Muscle layer of duodenum (tissue), 2 donors: ENCODE data around the gene RAB31.
"Not testable (repeated sequence)": the region's sequence is repeated elsewhere in the genome, so short reads cannot be mapped to it uniquely, and the experiment has no call there.

Source experiments
- H3K27ac ChIP-seq: one replicate; pipeline ENCODE4 v1.7.0; 2013; ENCODE audit warnings: mild to moderate bottlenecking, low read length
- H3K27me3 ChIP-seq: one replicate; pipeline ENCODE4 v1.7.0; 2013; ENCODE audit warnings: low read depth, mild to moderate bottlenecking, control low read depth, low read length
- H3K36me3 ChIP-seq, 2 donors: one replicate each; pipeline ENCODE4 v1.7.0; 2013; ENCODE audit warnings: low read length in 2 of 2, control low read depth in 1 of 2, mild to moderate bottlenecking in 1 of 2; ENCODE audit not compliant: insufficient read depth in 2 of 2, control insufficient read depth in 1 of 2
- H3K4me1 ChIP-seq, 2 donors: one replicate each; pipeline ENCODE4 v1.7.0; 2013; ENCODE audit warnings: low read length in 2 of 2, mild to moderate bottlenecking in 2 of 2, control low read depth in 1 of 2, moderate library complexity in 1 of 2; ENCODE audit not compliant: insufficient read depth in 2 of 2, control insufficient read depth in 1 of 2
- H3K4me3 ChIP-seq, 2 donors: one replicate each; pipeline ENCODE4 v1.7.0; 2013; ENCODE audit warnings: low read length in 2 of 2, low read depth in 1 of 2, mild to moderate bottlenecking in 1 of 2
- H3K9me3 ChIP-seq, 2 donors: one replicate each; pipeline ENCODE4 v1.7.0; 2013; ENCODE audit warnings: low read length in 2 of 2, control low read depth in 1 of 2, mild to moderate bottlenecking in 1 of 2; ENCODE audit not compliant: control insufficient read depth in 1 of 2
- donor health status: healthy.

RAB31 gene

DNA sequence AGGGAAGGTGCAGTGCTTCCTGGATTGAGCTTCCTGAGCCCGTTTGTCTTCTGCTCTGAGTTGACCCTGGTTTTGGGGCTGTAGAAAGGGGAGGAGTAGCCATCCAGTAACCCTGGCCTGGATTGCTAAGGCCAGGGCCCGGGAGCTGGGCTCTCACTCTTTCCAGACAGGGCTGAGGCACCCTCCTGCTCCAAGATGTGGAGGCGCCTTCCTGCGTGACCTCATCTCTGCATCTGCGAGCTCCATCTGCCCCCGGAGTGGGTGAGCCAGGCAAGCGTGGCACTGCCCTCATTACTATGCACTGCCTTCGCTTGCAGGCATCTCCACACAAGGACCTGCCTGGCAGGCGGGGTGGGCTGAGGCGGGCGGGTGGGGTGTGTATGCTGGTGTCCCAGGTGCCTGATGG, 58.0 kb downstream of the RAB31 start:
- H3K36me3 ChIP-seq, result no peaks in the 10 kb centered on the region
- no peak overlapping the region for H3K4me3 ChIP-seq
- no peak overlapping the region for H3K27ac ChIP-seq
- peaks cover 0 to 2% of the 10 kb centered on the region in 2 donors for H3K9me3 ChIP-seq
- H3K27me3 ChIP-seq, result no peaks in the 10 kb centered on the region
- no peaks in the 10 kb centered on the region for H3K4me1 ChIP-seq

DNA sequence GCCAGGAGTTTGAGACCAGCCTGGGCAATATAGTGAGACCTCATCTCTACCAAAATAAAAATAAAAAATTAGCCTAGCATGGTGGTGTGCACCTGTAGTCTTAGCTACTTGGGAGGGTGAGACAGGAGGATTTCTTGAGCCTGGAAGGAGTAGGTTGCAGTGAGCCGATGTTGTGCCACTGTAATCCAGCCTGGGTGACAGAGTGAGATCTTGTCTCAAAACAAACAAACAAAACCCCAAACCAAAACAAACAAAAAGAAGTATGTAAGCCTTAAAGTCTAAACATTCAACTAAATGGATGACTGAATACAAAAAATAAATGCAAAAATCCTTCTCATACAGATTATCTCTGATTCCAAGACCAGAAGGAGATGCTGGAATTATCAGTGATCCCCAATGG, 58.6 kb downstream of the RAB31 start:
- no peaks in the 10 kb centered on the region for H3K36me3 ChIP-seq
- H3K4me1 ChIP-seq, result peaks cover 0 to 2% of the 10 kb centered on the region in 2 donors
- no peak overlapping the region for H3K4me3 ChIP-seq
- H3K27ac ChIP-seq, result no peak overlapping the region
- no peaks in the 10 kb centered on the region for H3K27me3 ChIP-seq
- peaks cover 0 to 2% of the 10 kb centered on the region in 2 donors for H3K9me3 ChIP-seq

DNA sequence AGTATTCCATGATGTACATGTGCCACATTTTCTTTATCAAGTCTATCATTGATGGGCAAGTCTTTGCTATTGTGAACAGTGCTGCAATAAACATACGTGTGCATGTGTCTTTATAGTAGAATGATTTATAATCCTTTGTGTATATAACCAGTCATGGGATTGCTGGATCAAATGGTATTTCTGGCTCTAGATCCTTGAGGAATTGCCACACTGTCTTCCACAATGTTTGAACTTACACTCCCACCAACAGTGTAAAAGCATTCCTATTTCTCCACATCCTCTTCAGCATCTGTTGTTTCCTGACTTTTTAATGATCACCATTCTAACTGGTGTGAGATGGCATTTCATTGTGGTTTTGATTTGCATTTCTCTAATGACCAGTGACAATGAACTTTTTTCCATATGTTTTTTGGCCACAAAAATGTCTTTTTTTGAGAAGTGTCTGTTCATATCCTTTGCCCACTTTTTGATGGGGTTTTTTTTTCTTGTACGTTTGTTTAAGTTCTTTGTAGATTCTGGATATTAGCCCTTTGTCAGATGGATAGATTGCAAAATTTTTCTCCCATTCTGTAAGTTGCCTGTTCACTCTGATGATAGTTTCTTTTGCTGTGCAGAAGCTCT, 60.1 kb downstream of the RAB31 start:
- not testable (repeated sequence) for H3K27ac ChIP-seq, H3K9me3 ChIP-seq, H3K4me1 ChIP-seq, H3K4me3 ChIP-seq, H3K36me3 ChIP-seq, H3K27me3 ChIP-seq

DNA sequence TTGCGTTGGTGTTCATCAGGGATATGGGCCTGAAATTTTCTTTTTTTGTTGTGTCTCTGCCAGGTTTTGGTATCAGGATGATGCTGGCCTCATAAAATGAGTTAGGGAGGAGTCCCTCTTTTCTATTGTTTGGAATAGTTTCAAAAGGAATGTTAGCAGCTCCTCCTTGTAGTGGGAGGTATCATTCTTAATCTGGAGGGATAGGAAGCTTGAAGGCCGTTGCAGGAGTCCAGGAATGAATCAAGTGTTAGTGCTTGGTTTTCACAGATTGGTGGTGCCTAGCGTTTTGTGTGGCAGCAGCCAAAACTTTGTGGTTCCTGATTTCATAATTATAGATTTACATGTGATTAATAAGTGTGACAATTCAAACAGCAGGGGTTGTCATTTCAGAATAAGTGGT, 62.0 kb downstream of the RAB31 start:
- not testable (repeated sequence) for H3K4me1 ChIP-seq, H3K27me3 ChIP-seq, H3K9me3 ChIP-seq, H3K36me3 ChIP-seq, H3K27ac ChIP-seq, H3K4me3 ChIP-seq

DNA sequence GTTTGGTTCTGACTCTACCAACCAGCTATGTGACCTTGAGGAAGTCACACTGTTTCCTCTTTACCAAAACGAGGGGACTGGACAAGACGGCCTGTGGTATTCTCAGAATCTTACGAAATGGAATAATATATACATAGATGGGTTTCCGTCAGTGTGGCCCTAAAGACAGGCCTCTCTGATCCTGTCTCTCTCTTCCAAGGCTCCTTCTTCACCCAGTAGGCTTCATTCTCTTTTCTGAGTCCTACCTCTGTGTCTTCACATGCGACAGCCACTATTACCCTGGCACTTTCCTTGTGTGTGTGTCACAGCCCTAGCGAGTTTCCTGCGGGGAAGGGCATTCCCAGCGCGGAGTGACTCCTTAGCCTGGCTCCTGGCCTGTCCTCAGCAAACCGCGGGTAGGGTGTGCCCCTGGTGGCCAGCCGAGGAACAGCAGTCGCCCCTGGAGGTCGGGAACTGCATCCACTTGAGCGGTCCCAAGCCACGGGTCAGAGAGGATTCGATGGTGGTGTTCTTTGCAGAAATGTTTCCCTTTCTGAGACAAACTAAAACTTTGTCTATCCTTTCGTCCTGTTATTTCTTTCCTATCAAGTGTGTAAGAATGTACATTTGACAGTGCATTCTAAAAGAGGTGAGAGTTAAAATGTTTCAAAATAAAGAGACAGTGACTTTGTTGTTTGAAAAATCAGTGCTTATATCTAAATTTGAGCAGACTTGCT, 63.3 kb downstream of the RAB31 start:
- H3K27me3 ChIP-seq, result no peaks in the 10 kb centered on the region
- peaks cover 0 to 4% of the 10 kb centered on the region in 2 donors for H3K4me1 ChIP-seq
- H3K4me3 ChIP-seq, result no peak overlapping the region
- no peaks in the 10 kb centered on the region for H3K9me3 ChIP-seq
- peak overlapping the region; percentile 43 for H3K27ac ChIP-seq
- H3K36me3 ChIP-seq, result no peaks in the 10 kb centered on the region

DNA sequence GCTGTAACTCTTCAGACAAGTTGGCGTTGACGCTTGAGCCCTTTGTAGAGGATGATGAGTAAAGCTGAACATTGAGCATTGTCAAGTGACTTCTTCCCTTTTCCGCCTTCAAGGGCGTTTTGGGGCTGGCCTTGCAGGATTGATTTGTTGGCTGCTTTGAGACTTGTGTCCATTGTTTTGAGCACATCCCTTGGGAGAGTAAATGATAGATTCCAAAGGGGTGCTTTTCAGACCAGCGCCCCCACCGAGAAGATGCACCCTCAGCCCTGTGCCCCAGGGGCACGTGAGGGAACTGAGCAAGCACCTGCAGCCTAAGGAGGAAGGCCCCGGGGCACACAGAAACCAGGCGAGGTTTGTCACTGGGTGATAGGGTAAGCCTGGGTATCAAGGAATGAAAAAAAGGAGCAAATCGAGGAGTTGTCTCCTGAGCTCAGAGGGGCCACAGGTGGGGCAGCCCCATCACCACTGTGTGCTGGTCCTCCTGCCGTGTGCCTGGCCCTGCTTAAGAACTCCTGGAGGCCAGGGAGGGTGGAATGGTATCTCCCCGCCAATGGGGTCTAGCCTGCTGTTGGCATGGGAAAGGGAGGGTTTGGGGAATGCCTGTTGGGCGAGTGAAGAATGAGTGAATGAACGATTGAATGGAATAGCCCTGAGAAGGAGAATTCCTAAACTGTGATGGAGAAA, 64.0 kb downstream of the RAB31 start:
- H3K4me1 ChIP-seq, result peaks cover 0 to 4% of the 10 kb centered on the region in 2 donors
- H3K36me3 ChIP-seq, result no peaks in the 10 kb centered on the region
- H3K27me3 ChIP-seq, result no peaks in the 10 kb centered on the region
- peak overlapping the region; percentile 43 for H3K27ac ChIP-seq
- no peak overlapping the region for H3K4me3 ChIP-seq
- H3K9me3 ChIP-seq, result no peaks in the 10 kb centered on the region

DNA sequence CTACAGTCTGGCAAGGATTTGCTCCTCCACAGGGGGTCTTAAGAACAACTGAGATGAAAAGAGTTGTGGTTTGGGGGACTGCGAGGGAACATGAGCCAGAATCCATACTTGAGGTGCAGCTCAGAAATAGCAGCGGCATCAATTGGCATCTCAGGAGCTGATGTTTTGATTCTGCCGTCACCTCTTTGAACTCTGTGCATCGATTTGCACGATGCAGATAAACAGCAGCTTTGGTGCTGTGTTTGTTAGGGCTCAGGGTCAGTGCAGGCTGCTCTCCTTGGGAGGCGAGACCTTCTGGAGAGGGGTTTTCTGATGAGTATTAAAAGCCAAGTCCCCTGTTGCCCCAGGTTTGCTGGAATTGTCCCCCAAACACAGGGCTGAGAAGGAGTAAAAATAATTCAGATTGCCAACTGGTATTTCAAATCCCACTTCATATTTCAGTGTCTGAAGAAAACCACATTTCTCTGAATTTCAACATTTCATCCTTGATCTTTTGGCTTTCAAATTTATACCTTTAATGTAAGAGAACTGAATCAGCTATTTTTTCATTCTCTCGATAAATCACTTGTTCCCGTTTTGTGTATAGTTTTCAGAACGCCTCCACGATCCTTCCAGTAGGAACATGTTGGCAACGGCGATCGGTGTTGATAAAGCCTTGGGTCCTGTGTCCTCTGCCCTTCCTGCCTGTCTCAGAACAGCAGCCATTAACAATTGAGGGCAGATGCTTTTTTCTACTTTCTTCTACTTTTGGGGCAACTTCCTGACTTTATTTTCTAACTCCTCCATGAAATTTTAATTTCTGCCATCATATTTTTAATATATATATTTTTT, 65.0 kb downstream of the RAB31 start:
- H3K4me1 ChIP-seq, result peaks cover 0 to 4% of the 10 kb centered on the region in 2 donors

DNA sequence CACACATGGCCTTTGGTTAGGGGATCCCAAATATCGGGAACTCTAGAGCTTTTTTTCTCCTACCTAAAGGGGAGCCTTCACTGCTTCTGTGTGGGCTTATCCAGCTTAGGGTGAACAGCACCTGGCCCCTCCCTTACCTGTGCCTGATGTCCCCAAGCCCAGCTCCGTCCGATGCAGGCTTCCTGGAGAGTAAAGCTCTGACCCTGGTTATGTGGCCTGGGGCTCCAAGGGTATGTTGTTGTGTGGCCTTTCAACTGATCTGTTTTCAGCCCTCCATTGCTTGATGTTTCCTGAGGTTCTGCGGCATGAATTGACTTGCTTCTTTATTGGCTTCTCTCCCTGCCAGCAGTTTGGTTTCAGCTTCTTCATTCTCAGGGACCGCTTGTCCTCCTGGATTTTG, 66.0 kb downstream of the RAB31 start:
- peaks cover 0 to 4% of the 10 kb centered on the region in 2 donors for H3K4me1 ChIP-seq
- no peak overlapping the region for H3K27ac ChIP-seq
- H3K9me3 ChIP-seq, result no peaks in the 10 kb centered on the region
- no peaks in the 10 kb centered on the region for H3K36me3 ChIP-seq
- H3K27me3 ChIP-seq, result no peaks in the 10 kb centered on the region
- no peak overlapping the region for H3K4me3 ChIP-seq

More for the DNA sequence above, 65.0 kb downstream of the RAB31 start:
- Histone ChIP-seq H3K4me3 (no peak overlapping the region), H3K27me3 (no peaks in the 10 kb centered on the region), H3K27ac (no peak overlapping the region), H3K9me3 (no peaks in the 10 kb centered on the region), H3K36me3 (no peaks in the 10 kb centered on the region)

DNA sequence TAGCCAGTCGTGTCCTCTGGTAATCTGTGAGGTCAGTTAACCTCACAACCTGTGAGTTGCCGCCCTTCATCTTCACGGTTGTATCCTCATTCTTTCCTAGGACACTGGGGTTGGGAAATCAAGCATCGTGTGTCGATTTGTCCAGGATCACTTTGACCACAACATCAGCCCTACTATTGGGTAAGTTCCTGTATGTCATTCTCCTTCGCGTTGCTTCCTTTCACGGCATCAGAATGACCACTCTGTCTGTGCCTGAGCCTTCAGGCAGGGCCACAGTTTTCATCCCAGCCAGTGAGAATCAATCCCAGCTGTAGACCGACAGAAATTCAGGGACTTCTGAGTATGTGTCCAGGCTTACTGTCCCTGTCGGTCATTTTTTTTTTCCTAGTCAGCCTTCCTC, 67.1 kb downstream of the RAB31 start:
- Histone ChIP-seq H3K27ac (peak overlapping the region; percentile 2), H3K9me3 (no peaks in the 10 kb centered on the region), H3K4me1 (peaks cover 0 to 4% of the 10 kb centered on the region in 2 donors), H3K27me3 (no peaks in the 10 kb centered on the region), H3K4me3 (no peak overlapping the region), H3K36me3 (no peaks in the 10 kb centered on the region)

DNA sequence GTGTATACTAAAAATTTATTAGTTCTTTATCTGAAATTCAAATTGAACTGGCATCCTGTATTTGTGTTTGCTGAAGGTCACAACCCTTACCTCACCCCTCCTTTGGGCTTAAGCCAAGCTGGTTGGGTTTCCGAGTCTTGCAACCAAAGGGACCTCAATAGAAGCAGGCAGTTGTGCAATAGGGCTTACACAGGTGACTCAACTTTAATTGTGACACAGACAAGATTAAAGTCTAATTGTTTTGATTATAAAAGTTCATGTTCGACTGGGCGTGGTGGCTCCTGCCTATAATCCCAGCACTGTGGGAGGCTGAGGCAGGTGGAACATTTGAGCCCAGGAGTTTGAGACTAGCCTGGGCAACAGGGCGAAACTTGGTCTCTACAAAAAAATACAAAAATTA, 71.5 kb downstream of the RAB31 start:
- no peaks in the 10 kb centered on the region for H3K9me3 ChIP-seq
- no peaks in the 10 kb centered on the region for H3K27me3 ChIP-seq
- H3K4me1 ChIP-seq, result peaks cover 0 to 4% of the 10 kb centered on the region in 2 donors
- H3K27ac ChIP-seq, result no peak overlapping the region
- H3K4me3 ChIP-seq, result no peak overlapping the region
- no peaks in the 10 kb centered on the region for H3K36me3 ChIP-seq
